ENCODE results near the gene RGR.
A peak's percentile ranks its signal among the peaks of the same experiment; 100 is the strongest.
"Not testable (repeated sequence)": the region's sequence is repeated elsewhere in the genome, so short reads cannot be mapped to it uniquely, and the experiment has no call there.

The RGR gene

DNA sequence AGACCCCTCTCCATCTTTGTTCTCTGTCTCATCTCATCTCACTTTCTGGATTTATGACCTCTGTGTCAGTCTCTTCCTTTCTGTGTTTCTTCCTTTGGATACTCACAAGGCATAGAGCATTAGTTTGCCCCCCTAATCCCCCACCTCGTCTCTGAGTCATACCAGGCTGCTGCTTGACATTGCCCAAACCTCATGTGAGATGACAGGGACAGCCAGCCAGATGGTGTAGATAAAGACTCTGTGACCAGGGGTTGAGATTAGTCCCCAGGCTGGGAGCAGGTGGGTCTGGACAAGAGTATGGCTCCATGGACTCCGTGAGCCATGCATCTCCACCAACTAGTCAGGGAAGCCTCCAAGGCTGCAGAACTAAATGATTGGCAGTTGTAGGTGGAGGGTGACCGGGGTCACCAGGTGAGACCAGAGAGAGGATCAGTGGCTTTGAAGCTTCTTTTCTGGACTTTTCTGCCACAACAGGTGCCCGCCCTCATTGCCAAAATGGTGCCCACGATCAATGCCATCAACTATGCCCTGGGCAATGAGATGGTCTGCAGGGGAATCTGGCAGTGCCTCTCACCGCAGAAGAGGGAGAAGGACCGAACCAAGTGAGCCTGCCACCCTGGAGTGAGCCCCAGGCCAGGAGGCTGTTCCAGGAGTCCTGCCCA lies 13.3 kb downstream of the RGR start:
- no peak for DNase-seq

- no peak for DNase-seq
Measured at GRCh38 chr10:84261236-84261915, 16.5 kb downstream of the RGR start.

GRCh38 chr10:84262190-84262956 lies 17.5 kb downstream of the RGR start:
- no peak for DNase-seq

GRCh38 chr10:84263716-84264115 lies 18.9 kb downstream of the RGR start:
- DNase-seq: no peak

DNA sequence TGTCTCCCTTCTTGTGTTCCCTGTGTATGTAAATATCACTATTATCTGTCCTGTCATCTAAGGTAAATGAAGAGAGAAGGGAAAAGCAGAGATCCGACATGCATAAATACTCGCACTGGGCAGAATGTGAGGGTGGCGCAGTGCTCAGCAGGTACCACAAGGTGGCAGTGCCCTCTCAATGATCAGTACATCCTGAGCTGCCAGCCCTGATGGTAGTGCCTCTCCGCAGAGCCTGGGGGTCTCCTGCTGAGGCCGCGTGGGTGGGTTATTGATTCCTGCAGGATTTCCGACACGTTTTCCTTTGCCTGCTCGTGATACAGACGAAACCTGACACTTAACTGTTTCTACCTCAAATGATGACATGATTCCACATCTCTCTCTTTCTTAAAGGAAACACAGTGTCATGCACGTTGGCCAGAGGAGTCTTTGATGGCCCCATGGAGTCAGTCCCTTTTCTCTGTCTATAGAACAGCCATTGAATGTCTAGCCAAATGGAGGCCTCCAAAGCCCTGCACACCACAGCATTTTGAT lies 19.8 kb downstream of the RGR start:
- peak; percentile 22 to 60 (median 51) for DNase-seq

DNA sequence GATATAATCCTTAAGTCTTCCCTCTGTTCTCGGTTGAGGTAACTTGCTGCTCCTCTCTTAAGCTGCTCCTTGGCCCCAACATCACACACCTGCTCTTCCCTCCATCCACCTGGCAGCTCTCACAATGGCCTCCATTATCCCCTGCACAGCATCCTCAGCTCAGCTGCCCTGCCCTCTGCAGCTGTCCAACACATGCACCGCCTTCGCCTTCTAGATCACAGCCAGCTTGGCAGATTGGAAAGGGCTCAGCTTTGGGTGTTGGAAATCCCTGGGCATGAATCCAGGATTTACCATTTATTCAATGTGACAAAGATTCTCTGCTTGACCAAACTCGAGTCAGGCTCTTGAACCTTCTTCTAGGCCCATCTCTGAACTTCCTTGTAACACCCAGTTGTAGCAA lies 20.6 kb downstream of the RGR start:
- no peak for DNase-seq

DNA sequence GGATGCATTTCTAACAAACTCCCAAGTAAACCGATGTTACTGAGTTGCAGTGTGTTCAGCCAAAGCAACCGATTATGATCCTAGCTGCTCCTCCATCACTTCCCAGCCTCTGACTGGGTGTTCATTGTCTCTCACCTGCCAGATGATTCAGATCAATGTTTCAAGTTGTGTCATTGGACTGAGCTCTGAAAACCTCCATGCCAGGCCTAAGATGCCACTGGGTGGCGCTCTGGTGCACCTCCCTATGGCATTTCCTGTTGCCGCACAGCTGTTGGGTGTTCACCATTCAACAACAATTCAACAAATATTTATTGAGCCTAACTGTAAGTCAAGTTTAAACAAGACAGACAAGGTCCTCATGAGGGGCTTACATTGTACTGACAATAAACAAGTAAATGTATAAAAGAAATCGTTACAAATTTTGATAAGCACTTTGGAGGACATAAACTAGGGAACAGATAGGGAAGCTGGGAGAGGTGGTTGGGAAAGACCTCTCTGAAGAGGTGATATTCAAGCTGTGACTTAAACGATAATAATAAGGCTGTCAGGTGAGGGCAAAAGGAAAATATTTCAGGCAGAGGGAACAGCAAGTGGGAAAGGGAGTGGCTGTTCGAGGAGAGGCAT lies 22.8 kb downstream of the RGR start:
- peak in 4 of 5 donors; percentile 27 to 76 (median 40) for DNase-seq

- no peak for DNase-seq
Measured at GRCh38 chr10:84269162-84269561, 24.3 kb downstream of the RGR start.

GRCh38 chr10:84269773-84270172 lies 24.9 kb downstream of the RGR start:
- no peak for DNase-seq

DNA sequence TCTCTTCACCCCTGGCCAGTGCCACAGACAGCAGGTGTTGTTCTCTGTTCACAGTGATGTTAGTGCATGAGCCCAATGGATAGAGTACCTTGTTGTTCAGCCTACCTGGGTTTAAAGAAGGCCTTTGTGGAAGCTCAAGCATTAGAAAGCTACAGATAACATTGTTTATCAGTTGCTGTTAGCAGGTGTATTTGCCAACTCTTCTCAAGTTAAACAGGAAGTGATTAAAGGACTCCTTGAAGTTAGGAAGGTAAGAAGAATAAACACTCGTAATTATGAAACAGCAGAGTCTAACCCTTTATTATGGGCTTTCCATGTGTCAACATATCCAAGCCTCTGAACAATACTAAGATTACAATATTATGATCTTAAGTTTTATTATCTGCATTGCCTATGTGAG lies 25.9 kb downstream of the RGR start:
- no peak for DNase-seq

- DNase-seq: not testable (repeated sequence)
Measured at GRCh38 chr10:84279876-84280475, 35.1 kb downstream of the RGR start.

DNA sequence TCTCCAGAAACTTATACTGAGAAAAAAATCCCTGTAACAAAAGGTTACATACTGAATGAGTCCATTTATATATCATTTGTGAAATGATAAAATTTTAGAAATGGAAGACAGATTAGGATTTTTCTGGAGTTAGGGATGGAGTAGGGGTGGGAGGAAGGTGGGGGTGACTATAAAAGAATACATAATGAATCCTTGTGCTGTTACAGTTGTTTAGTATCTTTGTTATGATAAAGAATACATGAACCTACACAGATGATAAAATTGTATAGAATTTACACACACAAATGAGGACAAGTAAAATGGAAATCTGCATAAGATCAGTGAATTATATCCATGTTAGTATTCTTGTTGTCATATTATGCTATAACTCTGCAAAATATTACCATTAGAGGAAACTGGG lies 41.8 kb downstream of the RGR start:
- DNase-seq: no peak

GRCh38 chr10:84288151-84288550 lies 43.3 kb downstream of the RGR start:
- no peak for DNase-seq

GRCh38 chr10:84289521-84290200 lies 44.8 kb downstream of the RGR start:
- no peak for DNase-seq

DNA sequence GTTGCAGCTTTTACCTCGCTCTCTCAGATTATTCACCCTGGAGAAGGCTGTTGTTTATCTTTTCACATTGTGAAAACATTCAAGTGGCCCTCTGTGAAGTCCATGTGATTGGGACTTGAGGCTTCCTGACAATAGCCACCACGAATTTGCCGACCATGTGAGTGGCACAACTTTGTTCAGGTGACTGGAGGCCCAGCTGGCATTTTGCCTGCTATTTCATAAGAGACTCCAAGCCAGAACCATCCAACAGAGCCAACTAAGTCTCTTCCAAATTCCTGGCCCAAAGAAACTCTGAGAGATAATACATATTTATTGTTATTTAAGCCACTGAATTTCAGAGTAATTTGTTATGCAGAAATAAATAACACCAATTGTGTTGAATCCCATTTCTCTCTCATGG lies 45.4 kb downstream of the RGR start:
- no peak for DNase-seq

- no peak for DNase-seq
Measured at GRCh38 chr10:84291384-84291783, 46.5 kb downstream of the RGR start.

DNA sequence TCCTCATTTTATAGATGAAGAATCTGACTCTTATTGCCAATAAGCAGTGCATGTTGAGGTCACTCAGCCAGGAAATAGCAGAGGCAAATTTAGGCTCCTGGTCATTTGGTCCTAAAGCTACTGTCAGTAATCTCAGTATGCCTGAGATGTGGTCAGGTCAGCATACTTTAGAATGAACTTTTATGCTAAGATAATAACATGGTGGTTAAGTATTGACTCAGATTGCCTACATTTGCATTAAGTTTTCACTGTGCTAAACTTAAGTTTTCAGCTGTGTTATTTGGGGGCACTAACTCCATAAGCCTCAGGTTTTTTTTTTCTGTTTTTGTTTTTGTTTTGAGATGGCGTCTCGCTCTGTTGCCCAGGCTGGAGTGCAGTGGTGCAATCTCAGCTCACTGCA lies 47.6 kb downstream of the RGR start:
- no peak for DNase-seq

DNA sequence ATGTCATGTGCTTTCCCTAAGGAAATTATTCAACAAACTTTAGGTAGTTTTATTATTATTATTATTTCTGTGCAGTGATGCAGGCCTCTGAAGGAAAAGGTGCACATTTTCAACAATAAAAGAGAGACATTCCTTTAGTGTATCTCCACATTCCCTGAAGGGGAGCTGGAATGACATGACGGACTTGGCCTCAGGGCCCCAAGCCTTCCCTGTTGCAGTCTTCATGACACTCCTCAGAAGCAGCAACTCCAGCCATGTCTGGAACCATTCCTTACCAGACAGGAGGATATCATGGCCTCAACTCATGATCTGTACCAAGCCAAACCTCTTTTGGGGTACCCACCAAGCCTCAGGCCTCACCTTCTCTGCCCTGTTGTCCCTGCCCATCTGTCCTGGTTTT lies 48.3 kb downstream of the RGR start:
- no peak for DNase-seq

- peak in 1 of 5 donors; percentile 68 for DNase-seq
Measured at GRCh38 chr10:84293574-84294016, 48.7 kb downstream of the RGR start.

GRCh38 chr10:84294766-84295447 lies 50.1 kb downstream of the RGR start:
- peak in 1 of 5 donors; percentile 32 for DNase-seq
